Activated T-helper 2 cell treated with anti-CD3 and anti-CD28 coated beads, Interferon-gamma antibody, Interleukin-2, Interleukin-4, amounts not matched to agents 10 μg/mL and 5 μg/mL and 100 μg/mL, durations not matched to agents 14 hours and 24 hours and 36 hours (primary cell): ENCODE measurements around the gene ELF3. TPM values are rescaled to one million over a fixed set of nuclear protein-coding genes. Genes with fewer than 3 reads are reported as not detected.
"Not testable (repeated sequence)": the region's sequence is repeated elsewhere in the genome, so short reads cannot be mapped to it uniquely, and the experiment has no call there.

Experiments
- DNase-seq: peaks from one replicate; pipeline ENCODE4 v3.0.0; 2021; ENCODE audit warnings: low spot score
- H3K27ac Mint-ChIP-seq: one replicate; pipeline ENCODE4 v1.8.0; 2021; ENCODE audit warnings: mixed read lengths
- H3K27me3 Mint-ChIP-seq: one replicate; pipeline ENCODE4 v1.8.0; 2021; ENCODE audit warnings: low read depth, mixed read lengths
- H3K36me3 Mint-ChIP-seq: one replicate; pipeline ENCODE4 v1.8.0; 2021; ENCODE audit warnings: low read depth, mixed read lengths
- H3K4me1 Mint-ChIP-seq: one replicate; pipeline ENCODE4 v1.8.0; 2021; ENCODE audit warnings: low read depth, mixed read lengths
- H3K4me3 Mint-ChIP-seq: one replicate; pipeline ENCODE4 v1.8.0; 2021; ENCODE audit warnings: low read depth, mild to moderate bottlenecking, moderate library complexity, mixed read lengths
- H3K9me3 Mint-ChIP-seq: one replicate; pipeline ENCODE4 v1.8.0; 2021; ENCODE audit warnings: mixed read lengths
- intact Hi-C: fragments of 100-400 bp; cut with micrococcal nuclease; formaldehyde crosslinking; loops from one replicate; pipeline ENCODE4 v1.15.1; 2023
- total RNA-seq: library from RNA; stranded (reverse); gene quantifications from 2 replicates; pipeline ENCODE4 v1.2.3, GENCODE V29; 2022

The ELF3 gene
- total RNA-seq, 1 donor from 2014 or later: 0.62 TPM

- no peak for DNase-seq
- no peaks in the 10 kb centered on the region for H3K9me3 Mint-ChIP-seq
- no peak overlapping the region for H3K27ac Mint-ChIP-seq
- no peaks in the 10 kb centered on the region for H3K36me3 Mint-ChIP-seq
- peaks cover 5% of the 10 kb centered on the region for H3K27me3 Mint-ChIP-seq
- intact Hi-C loops: no loop called here
- no peak overlapping the region for H3K4me3 Mint-ChIP-seq
- H3K4me1 Mint-ChIP-seq: no peaks in the 10 kb centered on the region
Measured at GRCh38 chr1:202049129-202049528, 38.7 kb downstream of the ELF3 start.

GRCh38 chr1:202054094-202054493 is 43.7 kb downstream of the ELF3 start:
- H3K36me3 Mint-ChIP-seq: no peaks in the 10 kb centered on the region
- H3K27me3 Mint-ChIP-seq: no peaks in the 10 kb centered on the region
- no peak for DNase-seq
- intact Hi-C loops: no loop called here
- no peaks in the 10 kb centered on the region for H3K4me1 Mint-ChIP-seq
- no peaks in the 10 kb centered on the region for H3K9me3 Mint-ChIP-seq
- H3K27ac Mint-ChIP-seq: no peak overlapping the region
- H3K4me3 Mint-ChIP-seq: no peak overlapping the region

- H3K4me1 Mint-ChIP-seq, H3K27ac Mint-ChIP-seq, H3K27me3 Mint-ChIP-seq, H3K36me3 Mint-ChIP-seq, H3K9me3 Mint-ChIP-seq, intact Hi-C loops, H3K4me3 Mint-ChIP-seq, DNase-seq: not testable (repeated sequence)
Measured at GRCh38 chr1:202054673-202055072, 44.3 kb downstream of the ELF3 start.

GRCh38 chr1:202056644-202057334 is 46.4 kb downstream of the ELF3 start:
- Mint-ChIP-seq H3K9me3 (no peaks in the 10 kb centered on the region), H3K27me3 (peaks cover 3% of the 10 kb centered on the region), H3K4me3 (no peak overlapping the region), H3K36me3 (no peaks in the 10 kb centered on the region), H3K27ac (no peak overlapping the region), H3K4me1 (no peaks in the 10 kb centered on the region)
- DNase-seq: no peak
- intact Hi-C loops: no loop called here

GRCh38 chr1:202057335-202057704 is 46.9 kb downstream of the ELF3 start:
- H3K27me3 Mint-ChIP-seq, H3K9me3 Mint-ChIP-seq, DNase-seq, intact Hi-C loops, H3K4me3 Mint-ChIP-seq, H3K4me1 Mint-ChIP-seq, H3K36me3 Mint-ChIP-seq, H3K27ac Mint-ChIP-seq: not testable (repeated sequence)

GRCh38 chr1:202058001-202058908 is 47.9 kb downstream of the ELF3 start:
- no peaks in the 10 kb centered on the region for H3K9me3 Mint-ChIP-seq
- H3K27ac Mint-ChIP-seq: no peak overlapping the region
- peaks cover 3% of the 10 kb centered on the region for H3K27me3 Mint-ChIP-seq
- no peaks in the 10 kb centered on the region for H3K36me3 Mint-ChIP-seq
- H3K4me3 Mint-ChIP-seq: no peak overlapping the region
- no peak for DNase-seq
- no peaks in the 10 kb centered on the region for H3K4me1 Mint-ChIP-seq
- intact Hi-C loops: no loop called here

GRCh38 chr1:202061055-202061454 is 50.7 kb downstream of the ELF3 start:
- Mint-ChIP-seq H3K4me1 (no peaks in the 10 kb centered on the region), H3K36me3 (no peaks in the 10 kb centered on the region), H3K27me3 (peaks cover 3% of the 10 kb centered on the region), H3K27ac (no peak overlapping the region), H3K4me3 (no peak overlapping the region), H3K9me3 (no peaks in the 10 kb centered on the region)
- no peak for DNase-seq
- intact Hi-C loops: no loop called here

- H3K4me1 Mint-ChIP-seq: not testable (repeated sequence)
Measured at GRCh38 chr1:202061787-202062186, 51.4 kb downstream of the ELF3 start.

GRCh38 chr1:202062636-202063035 is 52.2 kb downstream of the ELF3 start:
- H3K27ac Mint-ChIP-seq, H3K36me3 Mint-ChIP-seq, H3K4me1 Mint-ChIP-seq, H3K27me3 Mint-ChIP-seq, intact Hi-C loops, H3K4me3 Mint-ChIP-seq, DNase-seq, H3K9me3 Mint-ChIP-seq: not testable (repeated sequence)

More at GRCh38 chr1:202061787-202062186, 51.4 kb downstream of the ELF3 start:
- H3K27me3 Mint-ChIP-seq, H3K36me3 Mint-ChIP-seq, H3K9me3 Mint-ChIP-seq, intact Hi-C loops, H3K27ac Mint-ChIP-seq, H3K4me3 Mint-ChIP-seq, DNase-seq: not testable (repeated sequence)

- Mint-ChIP-seq H3K4me3 (no peak overlapping the region), H3K9me3 (no peaks in the 10 kb centered on the region), H3K27ac (no peak overlapping the region), H3K27me3 (peaks cover 3% of the 10 kb centered on the region), H3K36me3 (no peaks in the 10 kb centered on the region), H3K4me1 (no peaks in the 10 kb centered on the region)
- no peak for DNase-seq
- intact Hi-C loops: no loop called here
Measured at GRCh38 chr1:202063093-202063492, 52.7 kb downstream of the ELF3 start.

GRCh38 chr1:202064889-202065312 is 54.5 kb downstream of the ELF3 start:
- H3K4me1 Mint-ChIP-seq, H3K4me3 Mint-ChIP-seq, intact Hi-C loops, H3K36me3 Mint-ChIP-seq, DNase-seq, H3K9me3 Mint-ChIP-seq, H3K27ac Mint-ChIP-seq, H3K27me3 Mint-ChIP-seq: not testable (repeated sequence)
